ENCODE measurements around the gene VPS54.

DNA sequence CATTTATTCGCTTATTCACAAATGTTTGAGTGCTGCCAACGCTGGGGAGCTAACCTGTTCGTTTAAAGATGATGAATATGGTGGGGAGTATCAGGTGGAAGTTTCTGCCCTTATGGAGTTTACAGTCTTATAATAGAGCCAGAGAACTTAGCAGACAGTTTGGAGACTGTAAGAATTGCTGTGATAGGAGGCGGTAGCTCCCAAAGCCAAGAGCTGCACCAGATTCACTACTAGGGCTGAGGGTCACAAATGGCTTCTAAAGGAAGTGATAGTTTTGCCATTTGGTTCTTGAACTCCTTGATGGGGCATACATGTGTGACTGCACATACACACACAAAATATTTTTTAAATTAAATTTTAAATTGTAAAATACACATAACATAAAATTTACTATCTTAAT is 148.5 kb downstream of the VPS54 start:
- TF ChIP-seq GABPA (IDR thresholded peaks at IDR 0.05; ENCODE audit: low read depth) = no peak
- TF ChIP-seq, protein P1, sequence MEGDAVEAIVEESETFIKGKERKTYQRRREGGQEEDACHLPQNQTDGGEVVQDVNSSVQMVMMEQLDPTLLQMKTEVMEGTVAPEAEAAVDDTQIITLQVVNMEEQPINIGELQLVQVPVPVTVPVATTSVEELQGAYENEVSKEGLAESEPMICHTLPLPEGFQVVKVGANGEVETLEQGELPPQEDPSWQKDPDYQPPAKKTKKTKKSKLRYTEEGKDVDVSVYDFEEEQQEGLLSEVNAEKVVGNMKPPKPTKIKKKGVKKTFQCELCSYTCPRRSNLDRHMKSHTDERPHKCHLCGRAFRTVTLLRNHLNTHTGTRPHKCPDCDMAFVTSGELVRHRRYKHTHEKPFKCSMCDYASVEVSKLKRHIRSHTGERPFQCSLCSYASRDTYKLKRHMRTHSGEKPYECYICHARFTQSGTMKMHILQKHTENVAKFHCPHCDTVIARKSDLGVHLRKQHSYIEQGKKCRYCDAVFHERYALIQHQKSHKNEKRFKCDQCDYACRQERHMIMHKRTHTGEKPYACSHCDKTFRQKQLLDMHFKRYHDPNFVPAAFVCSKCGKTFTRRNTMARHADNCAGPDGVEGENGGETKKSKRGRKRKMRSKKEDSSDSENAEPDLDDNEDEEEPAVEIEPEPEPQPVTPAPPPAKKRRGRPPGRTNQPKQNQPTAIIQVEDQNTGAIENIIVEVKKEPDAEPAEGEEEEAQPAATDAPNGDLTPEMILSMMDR (IDR thresholded peaks at IDR 0.05; ENCODE audit: insufficient read depth, low read length) = no peak

Measured in HL-60 (cell line).